K562 (cell line): ENCODE data around the gene DCST1. TPM values are rescaled to one million over a fixed set of nuclear protein-coding genes. Genes with fewer than 3 reads are reported as not detected.
"Not testable (repeated sequence)": the region's sequence is repeated elsewhere in the genome, so short reads cannot be mapped to it uniquely, and the experiment has no call there.

Source experiments
- ATAC-seq: fragments of 200-7000 bp; cut with Tn5 transposase; 3 replicates; pipeline ENCODE4 v1.9.1; 2020; ENCODE audit warnings: moderate library complexity
- BruUV-seq: library from RNA; stranded (reverse); fragments of 400-500 nt; replicated peaks from 2 replicates; lab custom pipeline; 2021; lab: Mats Ljungman, UMichigan
- CTCF ChIA-PET: fragments of 300-600 bp; formaldehyde crosslinking; extraction: SDS; loops from one replicate; lab custom pipeline; 2021; ENCODE audit warnings: low intra/inter-chr PET ratio; lab: Yijun Ruan, JAX
- POLR2A ChIA-PET: fragments of 300-600, 350-650 bp; sonication (Branson Sonifier 250); formaldehyde crosslinking; extraction: SDS; loops from one replicate; lab custom pipeline; 2021; ENCODE audit warnings: antibody characterized with exemption, inconsistent platforms; lab: Yijun Ruan, JAX
- DNase-seq, 4 experiments: peaks; one replicate each; pipeline versions ENCODE4 v3.0.0 to v3.0.0-alpha.2; 2011 to 2018; ENCODE audit warnings: low spot score in 3 of 4, mixed read lengths in 3 of 4; ENCODE audit errors: extremely low read depth in 1 of 4
- FAIRE-seq: peaks from 2 replicates; lab custom pipeline; 2011; peaks lifted over from hg19 to GRCh38; lab: Jason Lieb, UNC
- H2AFZ ChIP-seq: 2 replicates; pipeline ENCODE4 v1.6.0; 2011; ENCODE audit warnings: low read depth, low read length, control low read depth, inconsistent platforms
- H3K27ac ChIP-seq: fragments of 200-600 bp; 3 replicates; pipeline ENCODE4 v1.8.0; 2011; ENCODE audit warnings: low read depth, mild to moderate bottlenecking, control low read depth, inconsistent platforms, low read length, moderate library complexity, mixed read lengths; ENCODE audit errors: extremely low read depth
- H3K27me3 ChIP-seq, 2 experiments: fragments of 300-600 bp in 1 of 2; 2 replicates in 1 of 2; 3 replicates in 1 of 2; pipeline versions ENCODE4 v1.6.0 to v1.8.0; 2011; ENCODE audit warnings: inconsistent platforms in 2 of 2, low read length in 2 of 2, mild to moderate bottlenecking in 1 of 2, mixed read lengths in 1 of 2, moderate library complexity in 1 of 2; ENCODE audit not compliant: control insufficient read depth in 2 of 2, insufficient read depth in 2 of 2
- H3K36me3 ChIP-seq: fragments of 300-600 bp; 3 replicates; pipeline ENCODE4 v1.8.0; 2011; ENCODE audit warnings: mild to moderate bottlenecking, low read length, inconsistent platforms; ENCODE audit not compliant: control insufficient read depth, insufficient read depth
- H3K4me1 ChIP-seq, 2 experiments: fragments of 200-600 bp in 1 of 2; replicated peaks in 1 of 2; 2 replicates in 1 of 2; 3 replicates in 1 of 2; pipeline versions ENCODE4 v1.5.1 to v1.8.0; 2011; ENCODE audit warnings: inconsistent platforms in 2 of 2, low read length in 2 of 2, mild to moderate bottlenecking in 1 of 2, mixed read lengths in 1 of 2, moderate library complexity in 1 of 2; ENCODE audit not compliant: control insufficient read depth in 2 of 2, insufficient read depth in 2 of 2
- H3K4me2 ChIP-seq: 2 replicates; pipeline ENCODE4 v1.6.1; 2011; ENCODE audit warnings: low read length, control low read depth, inconsistent platforms, mixed read lengths; ENCODE audit not compliant: insufficient read depth
- H3K4me3 ChIP-seq: fragments of 200-600 bp; sonication (generic), shearing (Covaris generic); 2 replicates; pipeline ENCODE4 v1.5.1; 2016; ENCODE audit warnings: control low read depth, inconsistent platforms
- H3K79me2 ChIP-seq: fragments of 200-600 bp; 3 replicates; pipeline ENCODE4 v1.8.0; 2011; ENCODE audit warnings: low read length, inconsistent platforms; ENCODE audit not compliant: control insufficient read depth, insufficient read depth
- H3K9ac ChIP-seq, 2 experiments: 2 replicates each; pipeline versions ENCODE4 v1.6.0 to v1.6.1; 2011; ENCODE audit warnings: low read depth in 2 of 2, low read length in 2 of 2, control low read depth in 1 of 2, inconsistent platforms in 1 of 2, mild to moderate bottlenecking in 1 of 2, mixed read lengths in 1 of 2; ENCODE audit not compliant: insufficient read depth in 1 of 2
- H3K9me1 ChIP-seq: one replicate; pipeline ENCODE4 v1.6.0; 2011; ENCODE audit warnings: inconsistent platforms, mild to moderate bottlenecking, low read length, moderate library complexity; ENCODE audit not compliant: control insufficient read depth, insufficient read depth
- H3K9me3 ChIP-seq: replicated peaks from 2 replicates; pipeline ENCODE4 v1.5.1; 2011; ENCODE audit warnings: low read depth, low read length, inconsistent platforms; ENCODE audit not compliant: control insufficient read depth, insufficient read depth
- H4K20me1 ChIP-seq: replicated peaks from 2 replicates; pipeline ENCODE4 v1.6.1; 2011; ENCODE audit warnings: low read length, inconsistent platforms, mixed read lengths; ENCODE audit not compliant: control insufficient read depth, insufficient read depth
- CEBPB ChIP-seq: fragments of 450-650 bp; IDR thresholded peaks from 2 replicates; pipeline ENCODE4 v1.6.1; 2016; ENCODE audit warnings: missing genetic modification characterization, missing compliant biosample characterization
- CEBPG ChIP-seq, 3 experiments: fragments of 200-800 bp in 1 of 3; sonication (Bioruptor generic) in 1 of 3; sonication (generic) in 1 of 3; formaldehyde crosslinking in 1 of 3; IDR thresholded peaks in 2 of 3; conservative IDR thresholded peaks in 1 of 3; 2 replicates each; pipeline versions ENCODE4 v1.6.1 to v1.8.0; 2016 to 2022; ENCODE audit warnings: missing compliant biosample characterization in 2 of 3, missing genetic modification characterization in 2 of 3, mild to moderate bottlenecking in 1 of 3, missing genetic modification reagents in 1 of 3
- FOXK1 ChIP-seq: sonication (generic); formaldehyde crosslinking; IDR thresholded peaks from 2 replicates; pipeline ENCODE4 v1.8.0; 2022; ENCODE audit warnings: missing genetic modification reagents, mild to moderate bottlenecking, borderline replicate concordance
- LARP7 ChIP-seq: fragments of 450-650 bp; IDR thresholded peaks from 2 replicates; pipeline ENCODE4 v1.6.1; 2016
- ZKSCAN8 ChIP-seq: fragments of 200-800 bp; sonication (Bioruptor generic); IDR thresholded peaks from 2 replicates; pipeline ENCODE4 v1.6.1; 2016; ENCODE audit warnings: missing genetic modification characterization, missing compliant biosample characterization
- ZNF121 ChIP-seq: sonication (generic); formaldehyde crosslinking; conservative IDR thresholded peaks from 2 replicates; pipeline ENCODE4 v1.8.0; 2022; ENCODE audit warnings: missing genetic modification reagents
- ZNF507 ChIP-seq: conservative IDR thresholded peaks from 2 replicates; pipeline ENCODE4 v1.6.1; 2017; ENCODE audit warnings: missing genetic modification characterization, missing compliant biosample characterization
- ZSCAN32 ChIP-seq: fragments of 450-650 bp; formaldehyde crosslinking; IDR thresholded peaks from 2 replicates; pipeline ENCODE4 v1.4.0; 2020; ENCODE audit warnings: mild to moderate bottlenecking, moderate library complexity
- WGBS: fragments of 100-300 bp; shearing (Covaris generic); methylation state at CpG from one replicate; pipeline ENCODE4 v1.1.6; 2016; ENCODE audit warnings: low coverage, mixed read lengths; ENCODE audit not compliant: insufficient coverage; ENCODE audit errors: missing lambda C conversion rate; 5-methylcytosine and 5-hydroxymethylcytosine counted together
- in situ Hi-C: fragments of 300-500 bp; cut with MboI; formaldehyde crosslinking; loops from 4 replicates; pipeline ENCODE4 v1.15.0; 2018; ENCODE audit warnings: inconsistent platforms, mixed read lengths
- intact Hi-C: fragments of 100-400 bp; cut with micrococcal nuclease; formaldehyde crosslinking; loops from 2 replicates; pipeline ENCODE4 v1.14.2; 2022
- polyA plus RNA-seq, 8 experiments: library from polyadenylated mRNA; depleted of rRNA in 4 of 8; stranded (reverse) in 5 of 8; unstranded in 3 of 8; fragments of >200 nt; fragmentation: Nextera tagmentation in 2 of 8; fragmentation: Illumina TruSeq in 1 of 8; extraction: Ambion mirVana in 2 of 8; extraction: Trizol in 1 of 8; gene quantifications; 2 replicates each; pipeline versions ENCODE4 v1.2.1 to v1.2.3, GENCODE V29; 2011 to 2014; ENCODE audit warnings: inconsistent platforms in 1 of 8, missing spikeins in 1 of 8
- total RNA-seq, 7 experiments: library from RNA; depleted of rRNA in 6 of 7; stranded (reverse); fragments of >200 nt in 6 of 7; fragmentation: Illumina TruSeq in 2 of 7; extraction: Trizol in 2 of 7; gene quantifications; 2 replicates each; pipeline versions ENCODE4 v1.2.1 to v1.2.3, GENCODE V29; 2011 to 2021; ENCODE audit warnings: low replicate concordance in 1 of 7
- TF ChIP-seq, protein P1 (sequence below): fragments of 450-650 bp; formaldehyde crosslinking; IDR thresholded peaks from 2 replicates; pipeline ENCODE4 v1.4.0; 2022; ENCODE audit warnings: mild to moderate bottlenecking, moderate library complexity
- TF ChIP-seq, protein P2 (sequence below), 2 experiments: fragments of 450-650 bp in 1 of 2; sonication (generic) in 1 of 2; formaldehyde crosslinking in 1 of 2; IDR thresholded peaks in 1 of 2; conservative IDR thresholded peaks in 1 of 2; 2 replicates each; pipeline versions ENCODE4 v1.6.1 to v1.8.1; 2016 to 2023; ENCODE audit warnings: mild to moderate bottlenecking in 2 of 2, moderate library complexity in 2 of 2, inconsistent platforms in 1 of 2, missing genetic modification reagents in 1 of 2

The DCST1 gene
- total and polyA plus RNA-seq, 9 of the 15 experiments (the other 6 are each of a cell fraction or from before 2014, with no cell fraction given): not detected

DNA sequence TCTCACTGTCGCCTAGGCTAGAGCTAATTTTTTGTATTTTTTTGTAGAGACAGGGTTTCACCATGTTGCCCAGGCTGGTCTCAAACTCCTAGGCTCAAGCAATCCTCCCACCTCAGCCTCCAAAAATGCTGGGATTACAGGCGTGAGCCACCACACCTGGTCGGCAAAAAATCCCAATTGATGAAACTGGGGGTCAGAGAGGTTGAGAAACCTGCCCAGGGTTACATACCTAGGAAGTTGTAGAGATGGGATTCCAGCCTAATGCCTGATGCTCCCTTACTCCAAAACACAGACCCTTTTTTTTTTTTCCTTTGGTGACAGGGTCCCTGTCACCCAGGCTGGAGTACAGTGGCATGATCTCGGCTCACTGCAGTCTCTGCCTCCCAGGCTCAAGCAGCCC lies 46.9 kb upstream of the DCST1 start:
- ATAC-seq, H4K20me1 ChIP-seq, CTCF ChIA-PET, H3K9me3 ChIP-seq, H3K27me3 ChIP-seq, intact Hi-C loops, DNase-seq, in situ Hi-C loops, H3K4me3 ChIP-seq, BruUV-seq, H3K4me2 ChIP-seq, H2AFZ ChIP-seq, FAIRE-seq, H3K9ac ChIP-seq, H3K9me1 ChIP-seq, H3K27ac ChIP-seq: not testable (repeated sequence)
- Histone ChIP-seq H3K79me2 (peaks cover 68% of the 10 kb centered on the region), H3K4me1 (peaks cover 0 to 34% of the 10 kb centered on the region in 2 experiments; a peak in 3 of 5 replicates), H3K36me3 (peaks cover 50% of the 10 kb centered on the region)
- POLR2A ChIA-PET: interaction anchor here (0.6 to 1.1 kb wide), 3 partner anchors 11 to 96 kb away, joined by 3 read pairs; no protein-coding TSS in a partner anchor
- WGBS: 91% methylated on average over 4 of the region's 4 CpGs

DNA sequence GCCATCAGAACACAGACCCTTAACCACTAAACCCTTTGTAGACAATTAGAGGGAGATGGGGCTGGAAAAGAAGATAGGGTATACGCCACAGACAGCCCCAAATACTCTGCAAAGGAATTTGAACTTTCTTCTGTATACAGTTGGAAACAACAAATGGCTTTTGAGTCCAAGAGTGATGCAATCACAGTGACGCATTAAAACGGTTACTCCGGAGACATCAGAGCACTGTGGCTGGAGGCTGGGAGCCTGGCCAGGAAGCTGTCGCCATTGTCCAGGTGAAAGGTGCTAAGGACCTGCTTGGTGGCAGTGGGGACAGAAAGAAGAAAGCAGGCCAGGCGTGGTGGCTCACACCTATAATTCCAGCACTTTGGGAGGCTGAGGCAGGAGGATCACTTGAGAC lies 46.3 kb upstream of the DCST1 start:
- peaks cover under 1 to 30% of the 10 kb centered on the region in 2 experiments; a peak in 3 of 5 replicates for H3K4me1 ChIP-seq
- CTCF ChIA-PET: no interaction called here
- H3K4me2 ChIP-seq: no peak overlapping the region
- no peak overlapping the region for H2AFZ ChIP-seq
- WGBS: 82% methylated on average over 6 of the region's 6 CpGs
- intact Hi-C loops: no loop called here
- FAIRE-seq: no peak
- peak; percentile 88 for TF ChIP-seq ZKSCAN8 (CRISPR knock-in tag)
- TF ChIP-seq LARP7: no peak
- TF ChIP-seq CEBPG (CRISPR knock-in tag; IDR thresholded peaks at IDR 0.05): no peak
- TF ChIP-seq CEBPG (tag; conservative IDR thresholded peaks at IDR 0.05 in 1 of 2, IDR thresholded peaks at IDR 0.05 in 1 of 2): peak; percentile 72 to 74; a peak in 3 of 4 replicates
- no peak for TF ChIP-seq ZNF507 (tag)
- peak; percentile 72 for TF ChIP-seq CEBPB (tag)
- TF ChIP-seq ZSCAN32: 0 out of 2 replicates have a peak, but pooled peaks have one; percentile 12
- TF ChIP-seq, protein P1, sequence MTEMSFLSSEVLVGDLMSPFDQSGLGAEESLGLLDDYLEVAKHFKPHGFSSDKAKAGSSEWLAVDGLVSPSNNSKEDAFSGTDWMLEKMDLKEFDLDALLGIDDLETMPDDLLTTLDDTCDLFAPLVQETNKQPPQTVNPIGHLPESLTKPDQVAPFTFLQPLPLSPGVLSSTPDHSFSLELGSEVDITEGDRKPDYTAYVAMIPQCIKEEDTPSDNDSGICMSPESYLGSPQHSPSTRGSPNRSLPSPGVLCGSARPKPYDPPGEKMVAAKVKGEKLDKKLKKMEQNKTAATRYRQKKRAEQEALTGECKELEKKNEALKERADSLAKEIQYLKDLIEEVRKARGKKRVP (CRISPR knock-in tag): 0 out of 2 replicates have a peak, but pooled peaks have one; percentile 20
- 0 out of 2 replicates have a peak, but pooled peaks have one; percentile 22 for TF ChIP-seq ZNF121 (CRISPR knock-in tag)
- TF ChIP-seq, protein P2, sequence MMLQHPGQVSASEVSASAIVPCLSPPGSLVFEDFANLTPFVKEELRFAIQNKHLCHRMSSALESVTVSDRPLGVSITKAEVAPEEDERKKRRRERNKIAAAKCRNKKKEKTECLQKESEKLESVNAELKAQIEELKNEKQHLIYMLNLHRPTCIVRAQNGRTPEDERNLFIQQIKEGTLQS (IDR thresholded peaks at IDR 0.05): peak; percentile 71
- TF ChIP-seq, protein P2 (CRISPR knock-in tag; conservative IDR thresholded peaks at IDR 0.05): no peak
- TF ChIP-seq FOXK1: no peak
- TF ChIP-seq, all 486 proteins: peak for 7
- Histone ChIP-seq H4K20me1 (no peaks in the 10 kb centered on the region; the same call in 1 of the 2 replicates), H3K9me3 (no peaks in the 10 kb centered on the region), H3K79me2 (peaks cover 67% of the 10 kb centered on the region), H3K27me3 (no peaks in the 10 kb centered on the region), H3K9ac (no peak overlapping the region), H3K36me3 (peaks cover 50% of the 10 kb centered on the region), H3K9me1 (no peaks in the 10 kb centered on the region), H3K27ac (no peak overlapping the region), H3K4me3 (no peak overlapping the region)
- no peak for DNase-seq
- POLR2A ChIA-PET: interaction anchor here (0.6 to 1.1 kb wide), 3 partner anchors 10 to 97 kb away, joined by 3 to 4 read pairs (median 3); partner anchors contain the start of gene CKS1B
- BruUV-seq: no TSS peak
- in situ Hi-C loops: no loop called here
- no peak for ATAC-seq
